Tibial nerve (tissue), 4 donors: ENCODE results near the gene FBXO44.

Experiments
- EP300 ChIP-seq, 2 donors: sonication (generic); formaldehyde crosslinking; IDR thresholded peaks; one replicate each; pipeline ENCODE4 v1.6.1; 2017; ENCODE audit warnings: antibody characterized with exemption in 2 of 2, mild to moderate bottlenecking in 1 of 2
- POLR2A ChIP-seq, 2 donors: fragments of 450-650 bp; IDR thresholded peaks; one replicate each; pipeline ENCODE4 v1.6.1; 2017; ENCODE audit warnings: antibody characterized with exemption in 2 of 2, mild to moderate bottlenecking in 2 of 2, moderate library complexity in 2 of 2
- TF ChIP-seq, protein P1 (sequence below), 5 experiments: fragments of 200-600 bp in 3 of 5; fragments of 450-650 bp in 2 of 5; sonication (generic) in 3 of 5; IDR thresholded peaks; one replicate each; pipeline ENCODE4 v1.5.1; 2016 to 2019; ENCODE audit warnings: antibody characterized with exemption in 5 of 5, mild to moderate bottlenecking in 3 of 5, moderate library complexity in 2 of 5

DNA sequence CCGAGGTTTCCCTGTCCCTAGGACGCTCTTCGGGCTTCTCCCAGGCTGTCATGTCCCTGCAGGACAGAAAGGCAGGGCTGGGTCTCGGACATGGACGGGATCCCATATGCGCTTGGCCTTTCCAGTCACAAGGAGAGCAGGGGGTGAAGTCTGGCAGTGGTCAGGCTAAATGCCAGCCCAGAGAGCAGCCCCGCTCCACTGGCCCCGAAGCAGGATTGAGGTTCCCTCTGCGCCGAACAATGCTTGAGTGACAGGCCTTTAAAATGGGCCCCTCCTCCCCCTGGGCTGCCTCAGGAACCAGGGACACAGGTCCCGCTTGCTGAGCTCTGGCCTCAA lies 49.5 kb downstream of the FBXO44 start:
- TF ChIP-seq, protein P1, sequence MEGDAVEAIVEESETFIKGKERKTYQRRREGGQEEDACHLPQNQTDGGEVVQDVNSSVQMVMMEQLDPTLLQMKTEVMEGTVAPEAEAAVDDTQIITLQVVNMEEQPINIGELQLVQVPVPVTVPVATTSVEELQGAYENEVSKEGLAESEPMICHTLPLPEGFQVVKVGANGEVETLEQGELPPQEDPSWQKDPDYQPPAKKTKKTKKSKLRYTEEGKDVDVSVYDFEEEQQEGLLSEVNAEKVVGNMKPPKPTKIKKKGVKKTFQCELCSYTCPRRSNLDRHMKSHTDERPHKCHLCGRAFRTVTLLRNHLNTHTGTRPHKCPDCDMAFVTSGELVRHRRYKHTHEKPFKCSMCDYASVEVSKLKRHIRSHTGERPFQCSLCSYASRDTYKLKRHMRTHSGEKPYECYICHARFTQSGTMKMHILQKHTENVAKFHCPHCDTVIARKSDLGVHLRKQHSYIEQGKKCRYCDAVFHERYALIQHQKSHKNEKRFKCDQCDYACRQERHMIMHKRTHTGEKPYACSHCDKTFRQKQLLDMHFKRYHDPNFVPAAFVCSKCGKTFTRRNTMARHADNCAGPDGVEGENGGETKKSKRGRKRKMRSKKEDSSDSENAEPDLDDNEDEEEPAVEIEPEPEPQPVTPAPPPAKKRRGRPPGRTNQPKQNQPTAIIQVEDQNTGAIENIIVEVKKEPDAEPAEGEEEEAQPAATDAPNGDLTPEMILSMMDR (IDR thresholded peaks at IDR 0.05): no peak
- TF ChIP-seq POLR2A (IDR thresholded peaks at IDR 0.05): no peak
- no peak for TF ChIP-seq EP300 (IDR thresholded peaks at IDR 0.05)
